NCI-H2227 (cell line): Measurements from ENCODE around the gene FADS1.

Source experiments
- DNase-seq: peaks from one replicate; lab custom pipeline; 2025; ENCODE audit not compliant: unreplicated experiment; lab: John Stamatoyannopoulos, UW

The FADS1 gene

GRCh38 chr11:61763930-61764605 is 52.7 kb downstream of the FADS1 start:
- no peak for DNase-seq

- no peak for DNase-seq
These were observed 54.0 kb downstream of the FADS1 start for GRCh38 chr11:61762798-61763197.

- no peak for DNase-seq
These were observed 54.6 kb downstream of the FADS1 start for GRCh38 chr11:61762223-61762615.

- DNase-seq: no peak
These were observed 55.2 kb downstream of the FADS1 start for GRCh38 chr11:61761440-61762222.

GRCh38 chr11:61760946-61761345 is 55.9 kb downstream of the FADS1 start:
- DNase-seq: no peak

- no peak for DNase-seq
These were observed 59.5 kb downstream of the FADS1 start for GRCh38 chr11:61757213-61757862.

DNA sequence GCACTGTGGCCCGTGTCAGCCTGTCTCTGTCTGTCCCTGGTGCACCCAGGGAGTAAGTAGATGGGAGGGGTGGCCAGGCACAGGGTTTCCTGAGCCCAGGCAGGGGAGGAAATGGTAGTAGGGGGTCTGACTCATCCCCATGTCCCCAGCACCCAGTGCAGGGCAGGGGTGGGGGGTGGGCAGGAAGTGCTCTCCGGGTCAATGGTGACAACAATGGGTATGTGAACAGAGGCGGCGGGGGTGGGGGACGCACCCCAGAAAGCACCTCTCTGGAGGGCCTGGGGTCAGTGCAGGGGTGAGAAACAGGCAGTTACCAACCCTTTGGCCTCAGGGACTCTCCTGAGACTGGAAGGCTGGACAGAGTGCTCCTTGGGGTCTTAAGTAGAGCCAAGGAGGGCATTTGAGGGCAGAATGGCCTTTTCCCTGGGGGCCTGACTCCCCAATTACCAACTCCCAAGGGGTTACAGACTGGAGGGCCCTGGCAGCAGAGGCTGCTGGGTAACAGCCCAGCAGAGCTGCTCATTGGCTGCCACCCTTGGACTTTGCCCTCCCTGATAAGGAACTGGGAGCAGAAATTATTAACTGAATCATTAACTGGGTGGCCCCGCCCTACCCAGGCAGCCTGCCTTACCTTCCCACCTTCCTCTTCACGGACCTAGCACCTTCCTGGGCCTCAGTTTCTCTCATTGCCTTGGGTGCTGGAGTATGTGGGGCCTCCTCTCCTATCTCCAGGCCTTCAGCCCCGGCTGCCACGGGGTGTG is 60.2 kb downstream of the FADS1 start:
- no peak for DNase-seq

DNA sequence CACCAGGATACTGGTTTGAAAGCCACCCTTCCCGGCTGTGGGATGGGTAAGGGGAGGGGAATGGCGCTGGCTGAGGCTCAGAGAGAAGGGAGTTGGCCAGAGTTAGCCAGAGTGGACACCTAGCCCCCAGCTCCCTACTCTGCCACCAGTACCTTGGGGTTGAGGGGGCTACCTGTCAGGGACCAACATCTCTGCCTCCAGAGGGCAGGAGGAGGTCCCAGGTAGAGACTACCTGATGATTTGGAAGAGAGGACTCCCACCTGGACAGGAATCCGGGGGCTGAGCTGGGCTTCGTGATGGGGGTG is 60.7 kb downstream of the FADS1 start:
- DNase-seq: no peak

- DNase-seq: no peak
These were observed 62.0 kb downstream of the FADS1 start for GRCh38 chr11:61754534-61755482.

- no peak for DNase-seq
These were observed 63.1 kb downstream of the FADS1 start for GRCh38 chr11:61753672-61754071.

GRCh38 chr11:61752925-61753521 is 63.8 kb downstream of the FADS1 start:
- no peak for DNase-seq

DNA sequence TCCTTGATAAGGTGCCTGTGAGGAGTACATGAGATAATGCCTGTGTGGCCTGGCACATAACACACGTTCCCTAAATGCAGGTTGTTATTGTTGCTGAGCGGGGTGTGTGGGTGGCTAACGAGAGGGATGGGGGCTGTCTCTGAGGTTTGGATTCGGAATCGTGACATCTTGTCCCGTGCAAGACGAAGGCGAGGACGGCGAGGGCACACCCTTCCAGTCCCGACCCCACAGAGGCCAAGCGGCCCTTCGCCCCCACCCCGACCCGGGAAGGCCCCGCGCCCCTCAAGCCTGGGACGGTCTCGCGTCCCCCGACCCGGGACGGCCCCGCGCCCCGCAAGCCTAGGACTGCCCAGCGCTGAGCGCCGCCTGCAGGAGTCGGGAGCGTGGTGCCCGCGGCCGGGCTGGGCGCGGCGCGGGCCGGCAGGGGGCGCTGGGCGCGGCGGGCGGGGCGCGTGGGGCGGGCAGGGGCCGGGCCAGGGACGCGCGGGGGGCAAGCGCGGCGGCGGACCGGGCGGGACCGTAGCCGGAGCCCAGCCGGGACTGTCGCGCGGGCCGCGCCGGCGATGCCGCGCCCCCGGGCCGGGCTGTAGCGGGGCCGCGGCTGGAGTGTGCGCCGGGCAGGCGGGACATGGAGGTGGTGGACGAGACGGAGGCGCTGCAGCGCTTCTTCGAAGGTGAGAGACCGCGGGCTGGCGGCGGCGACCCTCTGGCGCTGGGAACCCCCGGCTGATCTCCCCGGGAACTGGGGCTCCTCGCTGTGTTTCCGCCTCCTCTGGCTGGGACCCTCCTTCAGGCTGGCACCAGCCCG is 64.5 kb downstream of the FADS1 start, which contains the start of gene MYRF:
Gene MYRF, plus strand, starts transcription at position 520 of the 808 bp plus-strand sequence. Its CDS starts 109 bp downstream, at position 629.
- peak; percentile 69 for DNase-seq

GRCh38 chr11:61751384-61751783 is 65.4 kb downstream of the FADS1 start:
- DNase-seq: no peak

- DNase-seq: no peak
These were observed 66.1 kb downstream of the FADS1 start for GRCh38 chr11:61750631-61751273.
